Loucy (cell line): ENCODE measurements around the gene CERS4.

Experiments
- CTCF ChIP-seq: fragments of 200-600 bp; sonication (generic); conservative IDR thresholded peaks from 2 replicates; pipeline ENCODE4 v1.5.1; 2014; ENCODE audit warnings: mild to moderate bottlenecking, antibody characterized with exemption, low read length
- EZH2phosphoT487 ChIP-seq: fragments of 200-600 bp; IDR thresholded peaks from 2 replicates; pipeline ENCODE4 v1.6.1; 2018; ENCODE audit warnings: antibody characterized with exemption, mild to moderate bottlenecking, moderate library complexity, borderline replicate concordance

- TF ChIP-seq CTCF = no peak
- no peak for TF ChIP-seq EZH2phosphoT487
These were observed at the start of gene CERS4 for GRCh38 chr19:8208922-8209461.
